GM06990 (cell line): ENCODE results near the gene ZBTB21.

Source experiments
- DNase-seq: peaks from one replicate; pipeline ENCODE4 v3.0.0-alpha.2; 2011; ENCODE audit not compliant: insufficient read length; ENCODE audit errors: extremely low read depth
- H3K27me3 ChIP-seq: replicated peaks from 2 replicates; pipeline ENCODE4 v1.6.0; 2011; ENCODE audit warnings: low read length; ENCODE audit not compliant: control insufficient read depth, insufficient read depth
- H3K36me3 ChIP-seq: 2 replicates; pipeline ENCODE4 v1.5.1; 2011; ENCODE audit warnings: low read length; ENCODE audit not compliant: control insufficient read depth, insufficient read depth
- H3K4me3 ChIP-seq: replicated peaks from 2 replicates; pipeline ENCODE4 v1.5.1; 2011; ENCODE audit warnings: low read depth, mild to moderate bottlenecking, control low read depth, low read length
- TF ChIP-seq, protein P1 (sequence below): IDR thresholded peaks from 2 replicates; pipeline ENCODE4 v1.5.1; 2011; ENCODE audit warnings: low read length, control low read depth, mild to moderate bottlenecking, inconsistent platforms; ENCODE audit not compliant: insufficient read depth, poor library complexity, severe bottlenecking

Gene ZBTB21

DNA sequence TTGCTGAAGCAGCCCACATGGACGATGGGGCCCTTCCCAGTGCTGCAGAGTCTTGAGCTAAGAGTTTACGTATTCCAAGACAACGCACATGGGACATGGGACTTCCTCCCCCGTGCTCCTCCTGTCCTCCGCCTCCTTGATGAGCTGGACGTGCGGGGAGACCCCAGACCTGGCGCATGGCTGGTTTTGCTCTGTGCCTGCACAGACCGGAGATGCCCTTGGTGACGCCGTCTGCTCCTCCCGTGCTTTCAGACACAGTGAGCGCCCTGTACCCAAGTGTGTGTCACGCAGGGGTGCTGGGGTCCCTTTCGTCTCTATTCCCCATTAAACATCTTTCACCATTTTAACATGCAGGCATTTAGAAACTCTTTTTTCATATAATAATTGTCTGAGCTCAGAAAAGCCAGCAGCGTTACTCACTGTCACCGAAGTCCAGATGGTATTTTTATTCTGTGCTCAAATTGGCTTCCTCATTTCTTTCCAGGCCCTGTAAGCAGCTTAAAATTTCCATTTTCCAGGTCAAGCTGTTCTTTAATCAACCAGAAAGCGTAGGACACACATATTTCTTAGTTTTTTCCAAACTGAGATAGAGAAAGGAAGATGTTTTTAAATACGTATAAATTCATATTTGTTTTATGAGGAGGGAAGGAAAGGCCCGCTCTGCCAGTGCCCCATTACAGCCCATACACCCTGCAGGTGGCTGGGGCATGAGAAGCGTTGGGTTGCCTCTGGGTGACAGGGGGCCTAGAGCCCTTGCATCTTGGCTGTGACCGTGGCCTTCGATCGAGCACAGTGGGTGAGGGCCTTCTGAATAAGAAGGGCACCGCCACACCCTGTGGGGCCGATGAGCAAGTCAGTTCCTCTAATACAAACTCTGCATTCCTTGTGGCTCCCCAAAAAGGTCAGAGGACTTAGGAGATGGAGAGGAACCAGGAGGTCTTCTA is 17.9 kb upstream of the ZBTB21 start:
- H3K4me3 ChIP-seq, result no peak overlapping the region
- no peaks in the 10 kb centered on the region; the same call in 1 of the 2 replicates for H3K27me3 ChIP-seq
- TF ChIP-seq, protein P1, sequence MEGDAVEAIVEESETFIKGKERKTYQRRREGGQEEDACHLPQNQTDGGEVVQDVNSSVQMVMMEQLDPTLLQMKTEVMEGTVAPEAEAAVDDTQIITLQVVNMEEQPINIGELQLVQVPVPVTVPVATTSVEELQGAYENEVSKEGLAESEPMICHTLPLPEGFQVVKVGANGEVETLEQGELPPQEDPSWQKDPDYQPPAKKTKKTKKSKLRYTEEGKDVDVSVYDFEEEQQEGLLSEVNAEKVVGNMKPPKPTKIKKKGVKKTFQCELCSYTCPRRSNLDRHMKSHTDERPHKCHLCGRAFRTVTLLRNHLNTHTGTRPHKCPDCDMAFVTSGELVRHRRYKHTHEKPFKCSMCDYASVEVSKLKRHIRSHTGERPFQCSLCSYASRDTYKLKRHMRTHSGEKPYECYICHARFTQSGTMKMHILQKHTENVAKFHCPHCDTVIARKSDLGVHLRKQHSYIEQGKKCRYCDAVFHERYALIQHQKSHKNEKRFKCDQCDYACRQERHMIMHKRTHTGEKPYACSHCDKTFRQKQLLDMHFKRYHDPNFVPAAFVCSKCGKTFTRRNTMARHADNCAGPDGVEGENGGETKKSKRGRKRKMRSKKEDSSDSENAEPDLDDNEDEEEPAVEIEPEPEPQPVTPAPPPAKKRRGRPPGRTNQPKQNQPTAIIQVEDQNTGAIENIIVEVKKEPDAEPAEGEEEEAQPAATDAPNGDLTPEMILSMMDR, result no peak
- no peaks in the 10 kb centered on the region for H3K36me3 ChIP-seq
- DNase-seq, result no peak

DNA sequence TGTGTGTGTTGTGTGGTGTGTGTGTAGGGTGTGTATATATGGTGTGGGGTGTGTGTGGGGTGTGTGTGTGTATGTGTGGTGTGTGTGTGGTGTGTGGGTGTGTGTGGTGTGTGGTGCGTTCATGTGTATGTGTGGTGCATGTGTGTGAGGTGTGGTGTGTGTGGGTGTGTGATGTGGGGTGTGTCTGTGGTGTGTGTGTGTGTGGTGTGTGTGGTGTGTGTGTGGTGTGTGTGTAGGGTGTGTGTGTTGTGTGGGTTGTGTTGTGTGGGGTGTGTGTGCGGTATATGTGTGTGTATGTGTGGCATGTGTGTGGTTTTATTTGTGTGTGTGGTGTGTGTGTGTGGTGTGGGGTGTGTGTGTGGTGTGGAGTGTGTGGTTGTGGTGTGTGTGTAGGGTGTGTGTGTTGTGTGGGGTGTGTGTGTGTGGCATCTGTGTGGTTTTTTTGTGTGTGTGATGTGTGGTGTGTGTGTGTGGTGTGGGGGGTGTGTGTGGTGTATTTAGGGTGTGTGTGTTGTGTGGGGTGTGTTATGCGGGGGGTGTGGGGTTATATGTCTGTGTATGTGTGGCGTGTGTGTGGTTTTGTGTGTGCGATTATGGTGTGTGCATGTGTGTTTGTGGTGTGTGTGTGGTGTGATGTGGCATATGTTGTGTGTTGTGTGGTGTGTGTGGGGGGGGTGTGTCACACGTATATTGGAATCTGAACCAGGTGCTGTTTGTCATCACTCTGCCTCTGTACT is 17.1 kb upstream of the ZBTB21 start:
- TF ChIP-seq, protein P1, result no peak
- H3K27me3 ChIP-seq, result no peaks in the 10 kb centered on the region; the same call in 1 of the 2 replicates
- no peak for DNase-seq
- H3K4me3 ChIP-seq, result no peak overlapping the region
- no peaks in the 10 kb centered on the region for H3K36me3 ChIP-seq

DNA sequence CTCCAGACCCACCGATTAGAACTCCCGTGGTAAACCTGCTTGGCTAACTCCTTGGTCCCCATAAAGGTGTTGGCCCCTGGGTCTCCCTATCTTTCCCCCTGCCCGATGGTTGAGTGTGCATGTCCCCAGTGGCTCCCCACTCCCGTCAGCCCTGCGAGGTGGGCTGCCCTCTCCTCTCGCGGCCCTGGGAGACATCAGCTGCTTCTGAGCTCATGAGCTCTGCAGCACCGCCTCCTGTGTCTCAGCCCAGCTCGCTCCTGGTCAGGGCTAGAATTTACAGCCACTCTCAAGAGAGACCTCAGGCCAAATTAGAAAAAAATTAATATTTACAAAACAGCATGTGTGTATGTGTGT is 15.9 kb upstream of the ZBTB21 start:
- TF ChIP-seq, protein P1, result no peak
- no peaks in the 10 kb centered on the region for H3K36me3 ChIP-seq
- no peak for DNase-seq
- H3K27me3 ChIP-seq, result no peaks in the 10 kb centered on the region; the same call in 1 of the 2 replicates
- no peak overlapping the region for H3K4me3 ChIP-seq

DNA sequence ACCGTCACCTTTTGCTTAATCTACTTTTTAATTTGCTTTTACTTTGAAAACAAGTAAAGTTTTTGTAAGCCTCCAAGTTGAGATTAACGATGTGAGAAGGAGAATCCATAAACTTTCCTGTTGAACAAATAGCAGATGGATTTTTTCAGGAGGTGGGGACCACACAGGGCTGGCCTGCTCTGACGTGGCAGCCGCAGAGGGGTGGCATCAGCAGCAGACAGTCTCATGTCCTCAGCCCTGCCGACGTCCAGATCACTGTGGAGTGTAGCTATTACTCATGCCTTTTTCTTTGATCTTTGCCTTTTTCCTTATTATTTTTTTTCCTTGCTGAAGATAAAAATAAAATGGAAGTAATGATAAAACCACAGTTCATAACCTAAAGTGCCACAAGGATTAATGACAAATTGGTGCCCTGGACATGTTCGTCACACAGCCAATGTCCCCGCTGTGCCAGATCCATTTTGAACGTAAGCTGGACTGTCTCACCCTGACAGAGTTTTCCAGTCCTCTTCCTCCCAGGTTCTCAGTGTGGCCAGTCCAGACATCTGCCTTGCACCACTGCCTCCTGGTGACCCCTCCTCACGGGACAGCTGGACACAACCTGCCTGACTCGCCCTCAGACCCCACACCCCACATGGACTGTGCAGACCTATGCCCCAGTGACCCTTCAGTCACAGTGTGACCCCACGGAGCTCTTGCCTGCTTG is 15.4 kb upstream of the ZBTB21 start:
- Histone ChIP-seq H3K4me3 (no peak overlapping the region), H3K27me3 (no peaks in the 10 kb centered on the region; the same call in 1 of the 2 replicates), H3K36me3 (no peaks in the 10 kb centered on the region)
- DNase-seq, result no peak
- TF ChIP-seq, protein P1, result no peak

DNA sequence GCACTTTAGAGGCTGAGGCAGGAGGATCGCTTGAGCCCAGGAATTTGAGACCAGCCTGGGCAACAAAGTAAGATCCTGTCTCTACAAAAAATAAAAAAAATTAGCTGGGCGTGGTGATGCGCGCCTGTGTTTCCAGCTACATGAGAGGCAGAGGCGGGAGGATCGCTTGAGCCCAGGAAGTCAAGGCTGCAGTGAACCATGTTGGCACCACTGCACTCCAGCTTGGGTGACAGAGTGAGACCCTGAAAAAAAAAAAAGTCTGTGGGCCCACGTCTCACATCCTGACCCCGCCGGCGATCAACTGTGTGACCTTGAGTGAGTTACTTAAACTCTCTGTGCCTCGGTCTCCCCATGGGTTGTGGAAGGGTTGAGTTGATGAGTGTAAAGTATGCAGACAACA is 12.7 kb upstream of the ZBTB21 start:
- H3K27me3 ChIP-seq, result no peaks in the 10 kb centered on the region; the same call in 1 of the 2 replicates
- no peak overlapping the region for H3K4me3 ChIP-seq
- TF ChIP-seq, protein P1, result no peak
- no peaks in the 10 kb centered on the region for H3K36me3 ChIP-seq
- no peak for DNase-seq
